Activated CD4-positive, alpha-beta T cell treated with anti-CD3 and anti-CD28 coated beads, Interleukin-2, amount 50 U/mL, for 4 hours (primary cell): Measurements from ENCODE around the gene ZCCHC8.
"Not testable (repeated sequence)": the region's sequence is repeated elsewhere in the genome, so short reads cannot be mapped to it uniquely, and the experiment has no call there.

Source experiments
- DNase-seq, 2 experiments: peaks; one replicate each; pipeline ENCODE4 v3.0.0-alpha.2; 2020

Gene ZCCHC8

GRCh38 chr12:122506393-122506938, 5.7 kb upstream of the ZCCHC8 start:
- no peak for DNase-seq

GRCh38 chr12:122505419-122506051, 4.8 kb upstream of the ZCCHC8 start:
- DNase-seq = no peak

GRCh38 chr12:122503783-122504590, 3.3 kb upstream of the ZCCHC8 start:
- DNase-seq = no peak

GRCh38 chr12:122503147-122503751, 2.5 kb upstream of the ZCCHC8 start:
- no peak for DNase-seq

GRCh38 chr12:122501489-122501989, 807 bp upstream of the ZCCHC8 start:
- no peak for DNase-seq

- peak; percentile 17 to 26 for DNase-seq
These were observed 594 bp downstream of the ZCCHC8 start for GRCh38 chr12:122499991-122500684.

- DNase-seq = no peak
These were observed 5.5 kb downstream of the ZCCHC8 start for GRCh38 chr12:122495258-122495657.

- DNase-seq = not testable (repeated sequence)
These were observed 7.5 kb downstream of the ZCCHC8 start for GRCh38 chr12:122493222-122493621.

- no peak for DNase-seq
These were observed 8.7 kb downstream of the ZCCHC8 start for GRCh38 chr12:122491991-122492390.

GRCh38 chr12:122489038-122489437, 11.7 kb downstream of the ZCCHC8 start:
- no peak for DNase-seq

- DNase-seq = not testable (repeated sequence)
These were observed 12.9 kb downstream of the ZCCHC8 start for GRCh38 chr12:122487807-122488206.

- no peak for DNase-seq
These were observed 13.8 kb downstream of the ZCCHC8 start for GRCh38 chr12:122486805-122487426.

- DNase-seq = not testable (repeated sequence)
These were observed 14.4 kb downstream of the ZCCHC8 start for GRCh38 chr12:122486360-122486759.

GRCh38 chr12:122484385-122484784, 16.3 kb downstream of the ZCCHC8 start:
- DNase-seq = not testable (repeated sequence)

GRCh38 chr12:122483969-122484368, 16.8 kb downstream of the ZCCHC8 start:
- no peak for DNase-seq

- no peak for DNase-seq
These were observed 18.9 kb downstream of the ZCCHC8 start for GRCh38 chr12:122481861-122482260.

- no peak for DNase-seq
These were observed 20.0 kb downstream of the ZCCHC8 start for GRCh38 chr12:122480753-122481152.

- no peak for DNase-seq
These were observed 26.4 kb downstream of the ZCCHC8 start for GRCh38 chr12:122474324-122474716.

- peak in 1 of 2 experiments; percentile 10 for DNase-seq
These were observed 27.0 kb downstream of the ZCCHC8 start for GRCh38 chr12:122473543-122474323.

GRCh38 chr12:122471324-122472226, 29.2 kb downstream of the ZCCHC8 start:
- DNase-seq = no peak
